HCT116 (cell line): ENCODE data around the gene YAE1. TPM values are rescaled to one million over a fixed set of nuclear protein-coding genes. Genes with fewer than 3 reads are reported as not detected.

Source experiments
- ATAC-seq: fragments of 200-7000 bp; cut with Tn5 transposase; 2 replicates; pipeline ENCODE4 v1.9.1; 2020; ENCODE audit warnings: mild to moderate bottlenecking, moderate library complexity
- BruUV-seq: library from RNA; stranded (reverse); fragments of 400-500 nt; replicated peaks from 2 replicates; lab custom pipeline; 2021; lab: Mats Ljungman, UMichigan
- CTCF ChIA-PET: fragments of 300-600 bp; sonication (Branson Sonifier 250); formaldehyde crosslinking; loops from one replicate; lab custom pipeline; 2021; ENCODE audit warnings: antibody characterized with exemption; lab: Charles Lee
- POLR2A ChIA-PET: fragments of 300-600, 350-600 bp; sonication (Branson Sonifier 250); formaldehyde crosslinking; loops from one replicate; lab custom pipeline; 2021; ENCODE audit warnings: antibody characterized with exemption; lab: Charles Lee
- RAD21 ChIA-PET, 2 experiments: fragments of 300-600 bp; sonication (Branson Sonifier 250); formaldehyde crosslinking; loops; one replicate each; lab custom pipeline; 2023; ENCODE audit warnings: low total read pairs in 2 of 2; ENCODE audit not compliant: uncharacterized antibody in 2 of 2, unreplicated experiment in 2 of 2, low non-redundant PET in 1 of 2; lab: Charles Lee
- DNase-seq: peaks from one replicate; pipeline ENCODE4 v3.0.0-alpha.2; 2010; ENCODE audit warnings: low read depth, low spot score
- H2AFZ ChIP-seq: fragments of 200-600 bp; shearing (Covaris generic), sonication (generic); 2 replicates; pipeline ENCODE4 v1.6.1; 2017; ENCODE audit warnings: low read depth, mixed run types, mixed read lengths, antibody characterized with exemption, low read length; ENCODE audit not compliant: poor library complexity, severe bottlenecking
- H3K27ac ChIP-seq: 2 replicates; pipeline ENCODE4 v1.5.1; 2012; ENCODE audit warnings: low read depth, low read length
- H3K27me3 ChIP-seq: fragments of 200-600 bp; sonication (generic); 2 replicates; pipeline ENCODE4 v1.6.1; 2016; ENCODE audit warnings: mixed run types, low read length, mixed read lengths; ENCODE audit not compliant: insufficient read depth
- H3K36me3 ChIP-seq, 2 experiments: fragments of 200-500 bp in 1 of 2; fragments of 200-600 bp in 1 of 2; sonication (Bioruptor generic) in 1 of 2; sonication (generic) in 1 of 2; 2 replicates each; pipeline versions ENCODE4 v1.5.1 to v1.6.1; 2014 to 2016; ENCODE audit warnings: low read length in 2 of 2, inconsistent platforms in 1 of 2, mixed read lengths in 1 of 2, mixed run types in 1 of 2; ENCODE audit not compliant: insufficient read depth in 2 of 2, control insufficient read depth in 1 of 2
- H3K4me1 ChIP-seq, 2 experiments: fragments of 200-600 bp in 1 of 2; sonication (generic) in 1 of 2; 2 replicates each; pipeline versions ENCODE4 v1.5.1 to v1.6.1; 2012 to 2017; ENCODE audit warnings: low read length in 2 of 2, inconsistent platforms in 1 of 2, mild to moderate bottlenecking in 1 of 2, mixed read lengths in 1 of 2, mixed run types in 1 of 2, moderate library complexity in 1 of 2; ENCODE audit not compliant: insufficient read depth in 2 of 2, control insufficient read depth in 1 of 2
- H3K4me2 ChIP-seq: fragments of 200-600 bp; sonication (generic); 2 replicates; pipeline ENCODE4 v1.6.1; 2017; ENCODE audit warnings: mixed run types, low read length, mixed read lengths
- H3K4me3 ChIP-seq, 2 experiments: fragments of 200-600 bp in 1 of 2; sonication (generic) in 1 of 2; replicated peaks in 1 of 2; 2 replicates each; pipeline ENCODE4 v1.5.1; 2011 to 2016; ENCODE audit warnings: low read length in 2 of 2, control low read depth in 1 of 2, low read depth in 1 of 2, mild to moderate bottlenecking in 1 of 2, mixed read lengths in 1 of 2, mixed run types in 1 of 2
- H3K79me2 ChIP-seq: fragments of 200-600 bp; sonication (generic); 2 replicates; pipeline ENCODE4 v1.6.1; 2017; ENCODE audit warnings: mild to moderate bottlenecking, mixed run types, low read length, moderate library complexity, mixed read lengths; ENCODE audit not compliant: insufficient read depth
- H3K9ac ChIP-seq: fragments of 200-600 bp; sonication (generic); 2 replicates; pipeline ENCODE4 v1.6.1; 2016; ENCODE audit warnings: low read length, mixed read lengths
- H3K9me2 ChIP-seq: fragments of 200-600 bp; sonication (generic), shearing (Covaris generic); 2 replicates; pipeline ENCODE4 v1.6.1; 2017; ENCODE audit warnings: mixed run types, mild to moderate bottlenecking, moderate library complexity; ENCODE audit not compliant: insufficient read depth
- H3K9me3 ChIP-seq, 2 experiments: fragments of 200-500 bp in 1 of 2; fragments of 200-600 bp in 1 of 2; sonication (Bioruptor generic) in 1 of 2; sonication (generic) in 1 of 2; 2 replicates each; pipeline ENCODE4 v1.6.1; 2014 to 2017; ENCODE audit warnings: low read length in 2 of 2, mixed read lengths in 2 of 2, inconsistent platforms in 1 of 2, low read depth in 1 of 2, mild to moderate bottlenecking in 1 of 2, mixed run types in 1 of 2, moderate library complexity in 1 of 2; ENCODE audit not compliant: control insufficient read depth in 1 of 2, insufficient read depth in 1 of 2
- H4K20me1 ChIP-seq: fragments of 200-600 bp; sonication (generic), shearing (Covaris generic); 2 replicates; pipeline ENCODE4 v1.6.1; 2017; ENCODE audit warnings: mixed run types, mild to moderate bottlenecking, moderate library complexity; ENCODE audit not compliant: insufficient read depth
- CEBPB ChIP-seq: IDR thresholded peaks from 2 replicates; pipeline ENCODE4 v1.6.1; 2012; ENCODE audit warnings: low read depth
- EGR1 ChIP-seq: IDR thresholded peaks from 2 replicates; pipeline ENCODE4 v1.6.1; 2012; ENCODE audit warnings: low read depth
- EZH2 ChIP-seq: fragments of 200-600 bp; sonication (generic); IDR thresholded peaks from 2 replicates; pipeline ENCODE4 v1.6.1; 2017; ENCODE audit warnings: antibody characterized with exemption, mixed run types
- EZH2phosphoT487 ChIP-seq: fragments of 200-600 bp; IDR thresholded peaks from 2 replicates; pipeline ENCODE4 v1.6.1; 2018; ENCODE audit warnings: antibody characterized with exemption, borderline replicate concordance
- FOSL1 ChIP-seq: IDR thresholded peaks from 2 replicates; pipeline ENCODE4 v1.6.1; 2012; ENCODE audit warnings: low read depth
- POLR2A ChIP-seq: IDR thresholded peaks from 2 replicates; pipeline ENCODE4 v1.7.0; 2011; ENCODE audit warnings: borderline replicate concordance; ENCODE audit not compliant: insufficient read depth, insufficient read length; ENCODE audit errors: extremely low read depth
- RAD21 ChIP-seq: IDR thresholded peaks from 2 replicates; pipeline ENCODE4 v1.6.1; 2012; ENCODE audit warnings: low read depth, mild to moderate bottlenecking
- SRF ChIP-seq: IDR thresholded peaks from 2 replicates; pipeline ENCODE4 v1.6.1; 2012; ENCODE audit warnings: low read depth
- TCF7L2 ChIP-seq: IDR thresholded peaks from 2 replicates; pipeline ENCODE4 v1.7.0; 2011; ENCODE audit warnings: borderline replicate concordance, inconsistent platforms; ENCODE audit not compliant: insufficient read depth, insufficient read length; ENCODE audit errors: extremely low read depth
- YY1 ChIP-seq: IDR thresholded peaks from 2 replicates; pipeline ENCODE4 v1.6.1; 2011; ENCODE audit warnings: low read length, low read depth, moderate library complexity, mild to moderate bottlenecking; ENCODE audit not compliant: insufficient replicate concordance; ENCODE audit errors: extremely low read depth
- ZFX ChIP-seq: fragments of 450-650 bp; IDR thresholded peaks from 2 replicates; pipeline ENCODE4 v1.6.1; 2017
- ZNF274 ChIP-seq: fragments of 200-500 bp; sonication (Bioruptor generic); IDR thresholded peaks from 2 replicates; pipeline ENCODE4 v1.6.1; 2014; ENCODE audit warnings: mild to moderate bottlenecking, low read depth, low read length, inconsistent platforms
- intact Hi-C: fragments of 100-400 bp; cut with micrococcal nuclease; formaldehyde crosslinking; loops from 2 replicates; pipeline ENCODE4 v1.10.0; 2022
- total RNA-seq: library from RNA; stranded (reverse); gene quantifications from one replicate; pipeline ENCODE4 v1.2.1, GENCODE V29; 2021; ENCODE audit not compliant: unreplicated experiment
- TF ChIP-seq, protein P1 (sequence below), 3 experiments: fragments of 200-600 bp in 1 of 3; sonication (generic) in 1 of 3; IDR thresholded peaks in 2 of 3; conservative IDR thresholded peaks in 1 of 3; 2 replicates each; pipeline ENCODE4 v1.5.1; 2012 to 2017; ENCODE audit warnings: low read depth in 2 of 3, low read length in 2 of 3, antibody characterized with exemption in 1 of 3, borderline replicate concordance in 1 of 3, control low read depth in 1 of 3, mild to moderate bottlenecking in 1 of 3, mixed read lengths in 1 of 3, mixed run types in 1 of 3, moderate library complexity in 1 of 3; ENCODE audit not compliant: insufficient read depth in 1 of 3

YAE1 gene
- total RNA-seq, 1 experiment from 2014 or later: 16.9 TPM

- H3K27ac ChIP-seq: no peak overlapping the region
- TF ChIP-seq ZNF274 (no peak), RAD21 (no peak), CEBPB (no peak), POLR2A (no peak), EZH2phosphoT487 (no peak), EGR1 (no peak), TCF7L2 (no peak), FOSL1 (no peak), SRF (no peak), ZFX (no peak), YY1 (no peak), EZH2 (no peak)
- TF ChIP-seq, protein P1, sequence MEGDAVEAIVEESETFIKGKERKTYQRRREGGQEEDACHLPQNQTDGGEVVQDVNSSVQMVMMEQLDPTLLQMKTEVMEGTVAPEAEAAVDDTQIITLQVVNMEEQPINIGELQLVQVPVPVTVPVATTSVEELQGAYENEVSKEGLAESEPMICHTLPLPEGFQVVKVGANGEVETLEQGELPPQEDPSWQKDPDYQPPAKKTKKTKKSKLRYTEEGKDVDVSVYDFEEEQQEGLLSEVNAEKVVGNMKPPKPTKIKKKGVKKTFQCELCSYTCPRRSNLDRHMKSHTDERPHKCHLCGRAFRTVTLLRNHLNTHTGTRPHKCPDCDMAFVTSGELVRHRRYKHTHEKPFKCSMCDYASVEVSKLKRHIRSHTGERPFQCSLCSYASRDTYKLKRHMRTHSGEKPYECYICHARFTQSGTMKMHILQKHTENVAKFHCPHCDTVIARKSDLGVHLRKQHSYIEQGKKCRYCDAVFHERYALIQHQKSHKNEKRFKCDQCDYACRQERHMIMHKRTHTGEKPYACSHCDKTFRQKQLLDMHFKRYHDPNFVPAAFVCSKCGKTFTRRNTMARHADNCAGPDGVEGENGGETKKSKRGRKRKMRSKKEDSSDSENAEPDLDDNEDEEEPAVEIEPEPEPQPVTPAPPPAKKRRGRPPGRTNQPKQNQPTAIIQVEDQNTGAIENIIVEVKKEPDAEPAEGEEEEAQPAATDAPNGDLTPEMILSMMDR (IDR thresholded peaks at IDR 0.05 in 2 of 3, conservative IDR thresholded peaks at IDR 0.05 in 1 of 3; ENCODE audit: borderline replicate concordance in 1 of 3, insufficient read depth in 1 of 3, low read depth in 2 of 3, low read length in 2 of 3): no peak
- TF ChIP-seq, all 23 proteins: peak for 0
- H3K4me3 ChIP-seq: no peak overlapping the region
- no peaks in the 10 kb centered on the region for H3K9me2 ChIP-seq
- H4K20me1 ChIP-seq: no peaks in the 10 kb centered on the region
- H2AFZ ChIP-seq: no peak overlapping the region
- intact Hi-C loops: no loop called here
- BruUV-seq: no TSS peak
- CTCF ChIA-PET: no interaction called here
- DNase-seq (no peak), ATAC-seq (no peak)
- 0 out of 4 replicates have a peak, but pooled peaks cover 0 to 4% of the 10 kb centered on the region in 2 experiments for H3K4me1 ChIP-seq
- H3K79me2 ChIP-seq: no peaks in the 10 kb centered on the region
- RAD21 ChIA-PET: no interaction called here
- no peaks in the 10 kb centered on the region for H3K36me3 ChIP-seq
- no peak overlapping the region for H3K4me2 ChIP-seq
- no peak overlapping the region for H3K9ac ChIP-seq
- H3K27me3 ChIP-seq: no peaks in the 10 kb centered on the region
- POLR2A ChIA-PET: no interaction called here
- H3K9me3 ChIP-seq: no peaks in the 10 kb centered on the region
These were observed 49.3 kb downstream of the YAE1 start for GRCh38 chr7:39615350-39615975.
